ENCODE measurements around the gene OBP2B. TPM values are rescaled to one million over a fixed set of nuclear protein-coding genes. Genes with fewer than 3 reads are reported as not detected.

OBP2B gene
- total RNA-seq, 4 donors from 2014 or later = not detected

DNA sequence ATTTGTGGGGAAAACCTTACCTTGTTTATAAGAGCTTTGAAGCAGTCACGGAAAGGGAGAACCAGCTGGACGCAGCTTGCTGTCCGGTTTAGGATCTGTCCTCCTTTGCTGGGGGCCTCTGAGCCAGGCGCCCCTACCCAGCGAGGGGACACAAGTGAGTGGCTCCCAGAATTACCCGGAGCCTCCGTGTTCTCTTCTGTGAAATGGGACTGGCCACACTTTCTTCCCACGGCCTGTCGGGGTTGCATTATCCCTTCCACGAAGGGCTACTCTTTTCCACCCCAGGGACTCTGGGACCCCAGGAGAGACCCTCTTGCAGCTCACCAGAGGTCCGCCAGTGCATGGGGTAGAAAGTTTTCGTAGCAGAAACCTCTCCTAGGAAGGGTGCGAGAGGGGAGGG, 44.9 kb downstream of the OBP2B start:
- DNase-seq (ENCODE audit: low spot score) (no peak), ATAC-seq (ENCODE audit: low FRiP score) (no peak)
- TF ChIP-seq, protein P1, sequence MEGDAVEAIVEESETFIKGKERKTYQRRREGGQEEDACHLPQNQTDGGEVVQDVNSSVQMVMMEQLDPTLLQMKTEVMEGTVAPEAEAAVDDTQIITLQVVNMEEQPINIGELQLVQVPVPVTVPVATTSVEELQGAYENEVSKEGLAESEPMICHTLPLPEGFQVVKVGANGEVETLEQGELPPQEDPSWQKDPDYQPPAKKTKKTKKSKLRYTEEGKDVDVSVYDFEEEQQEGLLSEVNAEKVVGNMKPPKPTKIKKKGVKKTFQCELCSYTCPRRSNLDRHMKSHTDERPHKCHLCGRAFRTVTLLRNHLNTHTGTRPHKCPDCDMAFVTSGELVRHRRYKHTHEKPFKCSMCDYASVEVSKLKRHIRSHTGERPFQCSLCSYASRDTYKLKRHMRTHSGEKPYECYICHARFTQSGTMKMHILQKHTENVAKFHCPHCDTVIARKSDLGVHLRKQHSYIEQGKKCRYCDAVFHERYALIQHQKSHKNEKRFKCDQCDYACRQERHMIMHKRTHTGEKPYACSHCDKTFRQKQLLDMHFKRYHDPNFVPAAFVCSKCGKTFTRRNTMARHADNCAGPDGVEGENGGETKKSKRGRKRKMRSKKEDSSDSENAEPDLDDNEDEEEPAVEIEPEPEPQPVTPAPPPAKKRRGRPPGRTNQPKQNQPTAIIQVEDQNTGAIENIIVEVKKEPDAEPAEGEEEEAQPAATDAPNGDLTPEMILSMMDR (IDR thresholded peaks at IDR 0.05) = no peak

DNA sequence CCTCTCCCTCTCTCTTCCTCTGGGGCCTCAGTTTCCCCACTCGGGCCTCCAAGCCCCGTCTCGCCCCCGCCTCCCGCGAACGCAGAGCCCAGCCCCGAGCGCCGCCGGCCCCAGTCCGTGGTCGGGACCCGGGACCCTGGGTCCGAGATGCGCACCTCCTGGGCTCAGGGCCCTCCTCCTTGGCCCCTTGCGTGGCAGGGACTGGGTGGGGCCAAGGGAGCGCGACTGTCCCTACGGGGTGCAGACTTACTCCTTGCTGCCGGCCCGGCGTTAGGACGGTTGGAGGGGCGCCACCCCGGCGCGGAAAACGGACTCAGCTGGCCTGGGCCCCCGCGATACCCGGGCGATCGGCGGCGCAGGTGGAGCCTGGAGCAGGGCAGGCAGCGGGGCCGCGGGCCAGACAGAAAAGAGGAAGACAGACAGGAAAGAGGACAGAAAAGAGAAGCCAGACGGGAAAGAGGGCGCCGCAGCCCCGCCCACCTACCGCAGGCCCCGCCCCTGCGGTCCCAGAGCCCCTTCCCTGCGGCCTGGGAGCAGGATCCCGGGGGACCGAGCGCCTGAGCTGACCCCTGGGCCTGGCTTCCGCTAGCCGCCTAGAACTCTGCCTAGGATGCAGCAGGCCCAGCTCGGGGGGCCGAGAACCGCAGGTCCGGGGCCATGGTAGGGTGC, 45.4 kb downstream of the OBP2B start, which contains the start of gene GBGT1:
Gene GBGT1 (minus strand): TSS at position 411 of the 669 bp plus-strand sequence. CDS start 1,502 bp downstream, outside the sequence.
- DNase-seq (ENCODE audit: low spot score) (no peak), ATAC-seq (ENCODE audit: low FRiP score) (peak; percentile 53)
- TF ChIP-seq, protein P1 (IDR thresholded peaks at IDR 0.05) = no peak

DNA sequence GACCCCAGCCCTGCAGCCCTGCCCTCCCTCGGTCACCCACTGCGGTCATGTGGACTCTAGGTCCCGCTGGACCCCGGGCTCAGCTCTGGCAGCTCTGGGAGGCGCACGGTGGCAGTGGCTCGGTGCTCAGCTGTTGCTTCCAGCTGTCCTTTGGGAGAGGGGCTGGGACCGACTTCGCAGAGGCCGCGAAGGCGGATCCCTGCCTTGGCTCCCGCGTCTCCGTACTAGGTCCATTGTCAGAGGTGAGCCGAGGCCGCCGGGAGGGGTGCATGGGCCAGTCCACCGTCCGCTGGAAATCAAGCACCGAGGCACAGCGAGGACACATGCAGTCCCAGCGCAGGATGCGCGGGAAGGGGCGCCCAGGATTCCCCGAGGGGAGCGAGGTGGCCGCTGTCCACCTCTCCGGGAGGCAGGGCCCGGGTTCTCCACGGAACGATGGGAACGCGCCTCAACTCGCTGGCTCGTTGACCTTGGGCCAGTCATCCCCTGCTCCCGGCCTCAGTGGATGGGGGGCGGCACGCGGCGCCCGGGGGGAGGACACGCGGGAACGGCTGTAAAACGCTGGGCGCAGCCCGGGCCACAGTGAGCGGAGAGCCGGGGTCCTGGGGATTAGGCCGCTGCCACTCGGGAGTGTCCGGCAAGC, 46.1 kb downstream of the OBP2B start:
- no peak for ATAC-seq (ENCODE audit: low FRiP score)
- TF ChIP-seq, protein P1 (IDR thresholded peaks at IDR 0.05) = no peak

DNA sequence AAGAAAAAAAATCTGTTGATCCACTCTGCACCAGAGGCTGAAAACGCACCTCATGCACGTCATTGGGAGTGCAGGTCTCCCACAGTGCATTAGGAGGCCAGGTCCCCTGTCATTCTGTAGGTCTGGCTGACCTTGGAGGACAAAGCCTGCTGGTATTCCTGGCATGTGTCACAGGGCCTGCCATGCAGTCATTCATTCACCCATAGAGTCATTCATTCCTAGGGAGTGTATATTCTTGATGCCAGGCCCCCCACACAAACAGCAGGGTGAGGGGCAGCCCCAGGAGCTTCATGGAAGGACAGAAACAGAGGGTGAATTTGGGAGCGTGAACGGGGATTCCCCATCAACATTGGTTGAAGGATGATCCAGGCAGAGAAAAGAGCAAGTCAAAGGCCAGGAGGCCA, 47.5 kb downstream of the OBP2B start:
- TF ChIP-seq, protein P1 (IDR thresholded peaks at IDR 0.05) = no peak
- no peak for ATAC-seq (ENCODE audit: low FRiP score)
- DNase-seq (ENCODE audit: low spot score) = no peak

More for the DNA sequence above, 46.1 kb downstream of the OBP2B start:
- DNase-seq (ENCODE audit: low spot score) = no peak

DNA sequence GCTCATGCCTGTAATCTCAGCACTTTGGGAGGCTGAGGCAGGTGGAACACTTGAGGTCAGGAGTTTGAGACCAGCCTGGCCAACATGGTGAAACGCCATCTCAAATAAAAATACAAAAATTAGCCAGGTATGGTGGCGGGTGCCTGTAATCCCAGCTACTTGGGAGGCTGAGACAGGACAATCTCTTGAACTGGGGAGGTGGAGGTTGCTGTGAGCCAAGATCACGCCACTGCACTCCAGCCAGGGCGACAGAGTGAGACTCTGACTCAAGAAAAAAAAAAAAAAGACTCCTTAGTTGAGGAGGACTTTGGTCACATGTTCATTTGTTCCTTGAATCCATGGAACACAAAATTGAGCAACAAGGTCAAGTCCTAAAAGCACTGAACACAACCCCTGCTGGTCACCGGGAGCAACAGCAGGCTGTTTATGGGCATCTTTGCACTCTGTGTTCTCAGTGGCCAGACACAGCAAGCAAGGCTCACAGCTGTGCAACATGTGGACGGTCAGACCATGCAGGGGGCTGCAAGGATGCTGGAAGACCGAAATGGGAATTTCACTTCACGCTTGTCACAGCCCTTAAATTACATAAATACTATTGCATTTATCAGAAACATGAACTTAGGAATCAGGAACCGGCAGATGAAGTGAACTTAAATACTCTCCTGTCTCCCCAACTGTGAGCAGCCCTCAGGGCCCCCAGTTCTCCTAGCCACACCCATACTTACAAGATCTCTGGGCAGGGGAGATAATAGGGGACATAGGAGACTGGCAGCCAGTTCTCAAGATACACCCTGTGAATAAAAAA, 48.1 kb downstream of the OBP2B start:
- TF ChIP-seq, protein P1 (IDR thresholded peaks at IDR 0.05) = peak in 2 of 3 donors; percentile 39 to 57
- DNase-seq (ENCODE audit: low spot score) = no peak
- peak; percentile 62 for ATAC-seq (ENCODE audit: low FRiP score)

DNA sequence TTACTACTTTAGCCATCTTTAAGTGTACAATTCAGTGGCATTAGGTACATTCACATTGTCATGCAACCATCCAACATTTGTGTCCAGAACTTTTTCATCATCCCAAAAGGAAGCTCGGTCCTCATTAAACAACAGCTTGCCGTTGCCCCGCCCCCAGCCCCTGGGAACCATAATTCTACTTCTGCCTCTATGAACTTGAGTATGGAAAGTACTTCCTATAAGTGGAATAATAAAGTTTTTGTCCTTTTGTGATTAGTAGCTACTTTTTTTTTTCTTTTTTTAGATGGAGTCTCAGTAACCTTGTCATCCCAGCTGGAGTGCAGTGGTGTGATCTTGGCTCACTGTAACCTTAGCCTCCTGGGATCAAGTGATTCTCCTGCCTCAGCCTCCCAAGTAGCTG, 50.4 kb downstream of the OBP2B start:
- DNase-seq (ENCODE audit: low spot score) (no peak), ATAC-seq (ENCODE audit: low FRiP score) (no peak)
- TF ChIP-seq, protein P1 (IDR thresholded peaks at IDR 0.05) = no peak

Other genes starting within 250 kb of the OBP2B start
- not detected for gene GFI1B, start 230.6 kb downstream of the OBP2B start, total RNA-seq
- 10 to 100 TPM; 32.6 to 54.2 (median 39.0) TPM for gene GTF3C5, start 178.3 kb downstream of the OBP2B start, total RNA-seq
- under 1 TPM; 0.28 to 0.56 (median 0.34) TPM for gene CEL, start 147.3 kb downstream of the OBP2B start, total RNA-seq
- gene RALGDS, start 88.0 kb downstream of the OBP2B start, total RNA-seq = 100 to 1,000 TPM in 1 of 4 donors, 10 to 100 TPM in 3; 33.9 to 177 (median 68.9) TPM
- 10 to 100 TPM; 23.4 to 29.1 (median 26.9) TPM for gene GBGT1, start 45.3 kb downstream of the OBP2B start, total RNA-seq
- gene ABO, start 66.0 kb upstream of the OBP2B start, total RNA-seq = 1 to 10 TPM; 1.8 to 7.3 (median 4.0) TPM
- 10 to 100 TPM; 10.5 to 47.8 (median 14.5) TPM for gene SURF6, start 126.9 kb upstream of the OBP2B start, total RNA-seq
- 10 to 100 TPM; 20.0 to 29.1 (median 24.5) TPM for gene MED22, start 138.9 kb upstream of the OBP2B start, total RNA-seq
- gene RPL7A, start 139.0 kb upstream of the OBP2B start, total RNA-seq = 1,000 to 10,000 TPM; 1,813 to 2,244 (median 1,961) TPM
- 10 to 100 TPM; 30.3 to 47.1 (median 41.1) TPM for gene SURF1, start 147.2 kb upstream of the OBP2B start, total RNA-seq
- gene SURF2, start 147.3 kb upstream of the OBP2B start, total RNA-seq = 10 to 100 TPM in 3 of 4 donors, 1 to 10 TPM in 1; 8.4 to 25.5 (median 13.4) TPM
- 100 to 1,000 TPM; 141 to 266 (median 230) TPM for gene SURF4, start 166.8 kb upstream of the OBP2B start, total RNA-seq
- not detected for gene STKLD1, start 167.1 kb upstream of the OBP2B start, total RNA-seq
- gene REXO4, start 208.8 kb upstream of the OBP2B start, total RNA-seq = 10 to 100 TPM; 11.5 to 18.1 (median 15.4) TPM
- gene ADAMTS13, start 213.1 kb upstream of the OBP2B start, total RNA-seq = 1 to 10 TPM; 1.1 to 3.0 (median 1.2) TPM